Measurements from ENCODE around the gene DCDC2C. TPM values are rescaled to one million over a fixed set of nuclear protein-coding genes. Genes with fewer than 3 reads are reported as not detected.

DCDC2C gene
- total RNA-seq, 1 experiment from 2014 or later, result not detected

GRCh38 chr2:3678212-3678611 lies 25.2 kb upstream of the DCDC2C start:
- TF ChIP-seq TCF7L2 (IDR thresholded peaks at IDR 0.05; ENCODE audit: low read depth, low read length) (no peak), POLR2AphosphoS5 (IDR thresholded peaks at IDR 0.05; ENCODE audit: low read depth, low read length) (no peak), REST (IDR thresholded peaks at IDR 0.05; ENCODE audit: insufficient read depth in 1 of 2, low read depth in 2 of 2, low read length in 1 of 2) (no peak), SIN3A (IDR thresholded peaks at IDR 0.05; ENCODE audit: borderline replicate concordance, insufficient read depth, low read depth, low read length) (no peak), CTCF (IDR thresholded peaks at IDR 0.05) (no peak)
- CTCF ChIA-PET, result no interaction called here
- no TSS peak for BruUV-seq (replicated peaks)

GRCh38 chr2:3679180-3679579 lies 24.2 kb upstream of the DCDC2C start:
- ChIA-PET POLR2A (no interaction called here), CTCF (no interaction called here)
- Histone ChIP-seq H3K36me3 (ENCODE audit: control insufficient read depth, insufficient read depth, low read length) (no peaks in the 10 kb centered on the region), H3K4me3 (ENCODE audit: low read depth in 2 of 2, low read length in 2 of 2) (no peak overlapping the region), H3K4me1 (ENCODE audit: control insufficient read depth, insufficient read depth, low read length) (no peaks in the 10 kb centered on the region), H3K27me3 (ENCODE audit: control insufficient read depth, insufficient read depth, low read length) (0 out of 2 replicates have a peak, but pooled peaks cover 1% of the 10 kb centered on the region), H3K27ac (ENCODE audit: low read length) (no peak overlapping the region), H3K9me3 (ENCODE audit: control insufficient read depth, insufficient read depth, low read depth, low read length) (no peaks in the 10 kb centered on the region)
- no TSS peak for BruUV-seq (replicated peaks)
- intact Hi-C loops (cut with micrococcal nuclease; ENCODE audit: unreplicated experiment) (no loop called here), in situ Hi-C loops (cut with HindIII; ENCODE audit: low pct_unique_long_range_greater_than_20kb, low sequenced_read_pairs) (no loop called here)
- TF ChIP-seq TCF7L2 (IDR thresholded peaks at IDR 0.05; ENCODE audit: low read depth, low read length) (no peak), CTCF (IDR thresholded peaks at IDR 0.05) (no peak), POLR2AphosphoS5 (IDR thresholded peaks at IDR 0.05; ENCODE audit: low read depth, low read length) (no peak), REST (IDR thresholded peaks at IDR 0.05; ENCODE audit: insufficient read depth in 1 of 2, low read depth in 2 of 2, low read length in 1 of 2) (no peak), SIN3A (IDR thresholded peaks at IDR 0.05; ENCODE audit: borderline replicate concordance, insufficient read depth, low read depth, low read length) (no peak)
- ATAC-seq (no peak), DNase-seq (ENCODE audit: low read depth, low spot score) (no peak)

More at GRCh38 chr2:3678212-3678611, 25.2 kb upstream of the DCDC2C start:
- ATAC-seq (no peak), DNase-seq (ENCODE audit: low read depth, low spot score) (no peak)
- in situ Hi-C loops (cut with HindIII; ENCODE audit: low pct_unique_long_range_greater_than_20kb, low sequenced_read_pairs) (no loop called here), intact Hi-C loops (cut with micrococcal nuclease; ENCODE audit: unreplicated experiment) (no loop called here)
- Histone ChIP-seq H3K27ac (ENCODE audit: low read length) (no peak overlapping the region), H3K4me3 (ENCODE audit: low read depth in 2 of 2, low read length in 2 of 2) (no peak overlapping the region), H3K9me3 (ENCODE audit: control insufficient read depth, insufficient read depth, low read depth, low read length) (no peaks in the 10 kb centered on the region), H3K36me3 (ENCODE audit: control insufficient read depth, insufficient read depth, low read length) (no peaks in the 10 kb centered on the region), H3K27me3 (ENCODE audit: control insufficient read depth, insufficient read depth, low read length) (peaks cover 4% of the 10 kb centered on the region; the same call in 1 of the 2 replicates), H3K4me1 (ENCODE audit: control insufficient read depth, insufficient read depth, low read length) (no peaks in the 10 kb centered on the region)
- POLR2A ChIA-PET, result no interaction called here

Data from Panc1 (cell line).